Endodermal cell (in vitro differentiated cells): ENCODE data around the gene CC2D1A. TPM values are rescaled to one million over a fixed set of nuclear protein-coding genes. Genes with fewer than 3 reads are reported as not detected.

ENCODE experiments used
- DNase-seq: peaks from one replicate; pipeline ENCODE4 v3.0.0-alpha.2; 2017
- H3K27ac ChIP-seq: 2 replicates; pipeline ENCODE4 v1.5.1; 2013; ENCODE audit warnings: mild to moderate bottlenecking, low read depth, low read length, moderate library complexity
- H3K27me3 ChIP-seq: 2 replicates; pipeline ENCODE4 v1.6.1; 2013; ENCODE audit warnings: mild to moderate bottlenecking, low read length, moderate library complexity; ENCODE audit not compliant: insufficient read depth, control insufficient read depth, poor library complexity, severe bottlenecking
- H3K36me3 ChIP-seq: 2 replicates; pipeline ENCODE4 v1.7.0; 2013; ENCODE audit warnings: mild to moderate bottlenecking, low read length, moderate library complexity; ENCODE audit not compliant: control insufficient read depth, insufficient read depth
- H3K4me1 ChIP-seq: one replicate; pipeline ENCODE4 v1.7.0; 2013; ENCODE audit warnings: low read length; ENCODE audit not compliant: control insufficient read depth, insufficient read depth
- H3K4me3 ChIP-seq: 2 replicates; pipeline ENCODE4 v1.5.1; 2013; ENCODE audit warnings: mild to moderate bottlenecking, low read length, moderate library complexity
- H3K9ac ChIP-seq: 2 replicates; pipeline ENCODE4 v1.6.1; 2013; ENCODE audit warnings: mild to moderate bottlenecking, low read length, moderate library complexity; ENCODE audit not compliant: poor library complexity, severe bottlenecking; ENCODE audit errors: extremely low read depth
- H3K9me3 ChIP-seq: 2 replicates; pipeline ENCODE4 v1.6.1; 2013; ENCODE audit warnings: mild to moderate bottlenecking, low read length, moderate library complexity; ENCODE audit not compliant: control insufficient read depth
- H3K27ac Mint-ChIP-seq: 2 replicates; pipeline ENCODE4 v1.8.0; 2020; ENCODE audit warnings: mixed read lengths
- H3K27me3 Mint-ChIP-seq: 2 replicates; pipeline ENCODE4 v1.8.0; 2021; ENCODE audit warnings: mild to moderate bottlenecking, mixed read lengths; ENCODE audit not compliant: insufficient read depth
- H3K36me3 Mint-ChIP-seq: 2 replicates; pipeline ENCODE4 v1.8.0; 2020; ENCODE audit warnings: low read depth, mixed read lengths
- H3K4me1 Mint-ChIP-seq: 2 replicates; pipeline ENCODE4 v1.8.0; 2020; ENCODE audit warnings: mixed read lengths
- H3K4me3 Mint-ChIP-seq: 2 replicates; pipeline ENCODE4 v1.8.0; 2020; ENCODE audit warnings: mild to moderate bottlenecking, moderate library complexity, mixed read lengths
- H3K9me3 Mint-ChIP-seq: 2 replicates; pipeline ENCODE4 v1.8.0; 2020; ENCODE audit warnings: mild to moderate bottlenecking, mixed read lengths
- WGBS, 2 experiments: methylation state at CpG; one replicate each; pipeline versions ENCODE4 v1.1.5 to v1.1.7; 2013; ENCODE audit warnings: missing lambda C conversion rate in 2 of 2, mixed read lengths in 1 of 2; ENCODE audit not compliant: insufficient coverage in 1 of 2, insufficient read length in 1 of 2; 5-methylcytosine and 5-hydroxymethylcytosine counted together
- total RNA-seq, 2 donors: library from RNA; stranded (reverse); fragmentation: NEBNext Ultra II Directional in 1 of 2; extraction: Animal tissue kit (Norgen Biotek cat#: 25700) in 1 of 2; gene quantifications; 2 replicates in 1 of 2; 3 replicates in 1 of 2; pipeline ENCODE4 v1.2.1, GENCODE V29; 2021
- TF ChIP-seq, protein P1 (sequence below): fragments of 200-600 bp; sonication (generic); conservative IDR thresholded peaks from 2 replicates; pipeline ENCODE4 v1.5.0; 2021; ENCODE audit warnings: antibody characterized with exemption, mild to moderate bottlenecking

Gene CC2D1A
- total RNA-seq, 2 donors from 2014 or later: 45.1 to 55.9 TPM

DNA sequence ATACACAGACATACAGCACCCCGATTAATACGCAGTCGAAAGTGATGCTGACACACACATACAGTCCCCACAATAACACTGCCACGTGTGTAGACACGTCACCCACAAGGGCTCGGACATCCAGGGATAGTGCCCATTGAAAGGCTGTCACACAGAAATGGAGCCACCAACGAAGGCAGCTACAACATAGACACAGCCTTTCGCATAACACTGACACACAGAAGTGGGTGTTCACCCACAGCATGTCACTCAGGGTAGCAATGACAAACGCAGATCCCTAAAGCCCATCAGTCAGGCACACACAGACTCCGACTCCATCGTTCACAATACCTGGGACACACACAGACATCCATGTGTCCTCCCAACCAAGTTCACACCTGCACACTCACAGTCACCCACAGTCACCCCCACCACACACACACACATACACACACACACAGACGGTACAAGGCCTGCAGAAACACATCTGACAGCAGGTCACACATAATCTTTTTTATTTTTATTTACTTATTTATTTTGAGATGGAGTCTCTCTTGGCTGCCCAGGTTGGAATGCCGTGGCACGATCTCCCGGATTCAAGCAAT, 39.4 kb upstream of the CC2D1A start:
- TF ChIP-seq, protein P1, sequence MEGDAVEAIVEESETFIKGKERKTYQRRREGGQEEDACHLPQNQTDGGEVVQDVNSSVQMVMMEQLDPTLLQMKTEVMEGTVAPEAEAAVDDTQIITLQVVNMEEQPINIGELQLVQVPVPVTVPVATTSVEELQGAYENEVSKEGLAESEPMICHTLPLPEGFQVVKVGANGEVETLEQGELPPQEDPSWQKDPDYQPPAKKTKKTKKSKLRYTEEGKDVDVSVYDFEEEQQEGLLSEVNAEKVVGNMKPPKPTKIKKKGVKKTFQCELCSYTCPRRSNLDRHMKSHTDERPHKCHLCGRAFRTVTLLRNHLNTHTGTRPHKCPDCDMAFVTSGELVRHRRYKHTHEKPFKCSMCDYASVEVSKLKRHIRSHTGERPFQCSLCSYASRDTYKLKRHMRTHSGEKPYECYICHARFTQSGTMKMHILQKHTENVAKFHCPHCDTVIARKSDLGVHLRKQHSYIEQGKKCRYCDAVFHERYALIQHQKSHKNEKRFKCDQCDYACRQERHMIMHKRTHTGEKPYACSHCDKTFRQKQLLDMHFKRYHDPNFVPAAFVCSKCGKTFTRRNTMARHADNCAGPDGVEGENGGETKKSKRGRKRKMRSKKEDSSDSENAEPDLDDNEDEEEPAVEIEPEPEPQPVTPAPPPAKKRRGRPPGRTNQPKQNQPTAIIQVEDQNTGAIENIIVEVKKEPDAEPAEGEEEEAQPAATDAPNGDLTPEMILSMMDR: no peak
- Histone ChIP-seq H3K4me1 (no peaks in the 10 kb centered on the region), H3K4me3 (peak overlapping the region; percentile 40), H3K27ac (no peak overlapping the region), H3K36me3 (no peaks in the 10 kb centered on the region), H3K9ac (no peak overlapping the region), H3K27me3 (peaks cover 49% of the 10 kb centered on the region), H3K9me3 (no peaks in the 10 kb centered on the region)
- Mint-ChIP-seq H3K36me3 (no peaks in the 10 kb centered on the region), H3K4me1 (peaks cover 9% of the 10 kb centered on the region), H3K9me3 (no peaks in the 10 kb centered on the region), H3K27ac (no peak overlapping the region), H3K4me3 (peak overlapping the region; percentile 48), H3K27me3 (peaks cover 66% of the 10 kb centered on the region)
- DNase-seq: no peak
- 80 to 83% methylated on average over 11 to 15 of the region's 15 CpGs for WGBS, 2 experiments

DNA sequence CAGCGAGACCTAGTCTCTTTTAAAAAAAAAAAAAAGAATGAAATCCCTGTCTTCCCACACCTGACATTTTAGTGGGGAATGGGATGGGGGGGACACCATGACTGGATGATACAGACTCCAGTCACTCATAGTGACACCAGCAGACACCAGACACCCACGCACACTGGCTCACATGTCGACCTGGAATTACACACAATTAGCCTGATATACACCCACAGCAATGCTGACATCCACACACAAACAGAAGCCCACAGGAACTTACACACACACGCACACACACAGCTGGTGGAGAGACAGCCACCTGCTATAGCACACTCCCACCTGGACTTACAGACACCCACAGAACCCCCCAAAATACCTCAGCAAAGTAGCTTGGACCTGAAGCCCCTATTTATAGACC, 37.3 kb upstream of the CC2D1A start:
- H3K9me3 ChIP-seq: no peaks in the 10 kb centered on the region
- no peak overlapping the region for H3K27ac ChIP-seq
- Mint-ChIP-seq H3K4me3 (no peak overlapping the region), H3K27ac (no peak overlapping the region), H3K9me3 (no peaks in the 10 kb centered on the region), H3K27me3 (peaks cover 77% of the 10 kb centered on the region), H3K4me1 (peaks cover 5% of the 10 kb centered on the region), H3K36me3 (no peaks in the 10 kb centered on the region)
- WGBS, 2 experiments: 81% methylated on average over 3 of the region's 4 CpGs; no CpG with 5 or more reads in 1 of the 2 experiments
- H3K4me1 ChIP-seq: no peaks in the 10 kb centered on the region
- peaks cover 58% of the 10 kb centered on the region for H3K27me3 ChIP-seq
- H3K9ac ChIP-seq: no peak overlapping the region
- H3K4me3 ChIP-seq: no peak overlapping the region
- no peaks in the 10 kb centered on the region for H3K36me3 ChIP-seq
- TF ChIP-seq, protein P1: no peak
- no peak for DNase-seq

DNA sequence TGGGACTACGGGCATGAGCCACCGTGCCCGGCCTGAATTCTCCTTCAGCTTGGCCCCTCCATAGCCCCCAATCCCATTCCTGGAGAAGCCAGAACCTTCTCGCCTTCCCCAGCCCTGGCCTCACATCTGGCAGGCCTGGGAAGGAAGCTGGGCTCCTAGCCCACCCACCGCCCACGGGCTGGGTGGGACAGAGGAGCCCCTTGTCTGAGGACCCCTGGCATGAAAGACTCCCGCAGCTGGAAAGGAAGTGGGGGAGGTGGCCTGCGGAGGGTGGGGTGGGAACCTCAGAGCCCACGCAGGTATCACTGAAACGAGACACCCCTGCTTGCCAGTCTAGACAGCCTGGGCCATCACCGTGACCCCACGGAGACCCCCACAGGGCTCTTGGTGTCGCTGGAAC, 36.7 kb upstream of the CC2D1A start:
- no peak overlapping the region for H3K9ac ChIP-seq
- no peaks in the 10 kb centered on the region for H3K36me3 Mint-ChIP-seq
- TF ChIP-seq, protein P1: no peak
- H3K4me1 ChIP-seq: no peaks in the 10 kb centered on the region
- H3K9me3 ChIP-seq: no peaks in the 10 kb centered on the region
- peaks cover 58% of the 10 kb centered on the region for H3K27me3 ChIP-seq
- 88 to 89% methylated on average over 8 to 13 of the region's 13 CpGs for WGBS, 2 experiments
- no peak overlapping the region for H3K27ac ChIP-seq
- no peak overlapping the region for H3K4me3 Mint-ChIP-seq
- H3K27ac Mint-ChIP-seq: no peak overlapping the region
- no peak for DNase-seq
- peaks cover 6% of the 10 kb centered on the region for H3K4me1 Mint-ChIP-seq
- H3K4me3 ChIP-seq: no peak overlapping the region
- H3K36me3 ChIP-seq: no peaks in the 10 kb centered on the region
- H3K9me3 Mint-ChIP-seq: no peaks in the 10 kb centered on the region
- H3K27me3 Mint-ChIP-seq: peaks cover 76% of the 10 kb centered on the region
